T-helper 22 cell (primary cell): ENCODE results near the gene EAF1.
"Not testable (repeated sequence)": the region's sequence is repeated elsewhere in the genome, so short reads cannot be mapped to it uniquely, and the experiment has no call there.

Source experiments
- DNase-seq: peaks from one replicate; pipeline ENCODE4 v3.0.0-alpha.2; 2020; ENCODE audit warnings: low read depth

Gene EAF1

GRCh38 chr3:15427182-15427880, at the start of gene EAF1, which contains the start of gene METTL6:
EAF1 (plus strand) TSS chr3:15427598; CDS start chr3:15427780, 182 bp downstream.
METTL6 (minus strand) TSS chr3:15427544; CDS start chr3:15426511, 1,033 bp downstream.
- DNase-seq: peak; percentile 75

GRCh38 chr3:15377961-15378791, 49.2 kb upstream of the EAF1 start:
- peak; percentile 88 for DNase-seq

- no peak for DNase-seq
Observed at GRCh38 chr3:15380980-15381890, 46.2 kb upstream of the EAF1 start.

- no peak for DNase-seq
Observed at GRCh38 chr3:15382405-15382923, 44.9 kb upstream of the EAF1 start.

GRCh38 chr3:15384510-15385237, 42.7 kb upstream of the EAF1 start:
- DNase-seq: no peak

- DNase-seq: not testable (repeated sequence)
Observed at GRCh38 chr3:15385238-15385695, 42.1 kb upstream of the EAF1 start.

GRCh38 chr3:15385901-15386653, 41.3 kb upstream of the EAF1 start:
- DNase-seq: no peak

GRCh38 chr3:15386654-15386955, 40.8 kb upstream of the EAF1 start:
- not testable (repeated sequence) for DNase-seq

GRCh38 chr3:15387171-15387581, 40.2 kb upstream of the EAF1 start:
- no peak for DNase-seq

- no peak for DNase-seq
Observed at GRCh38 chr3:15387735-15388134, 39.7 kb upstream of the EAF1 start.

GRCh38 chr3:15388335-15388734, 39.1 kb upstream of the EAF1 start:
- not testable (repeated sequence) for DNase-seq

- DNase-seq: no peak
Observed at GRCh38 chr3:15390460-15390859, 36.9 kb upstream of the EAF1 start.

GRCh38 chr3:15391007-15391406, 36.4 kb upstream of the EAF1 start:
- no peak for DNase-seq

GRCh38 chr3:15393252-15393651, 34.1 kb upstream of the EAF1 start:
- not testable (repeated sequence) for DNase-seq

GRCh38 chr3:15398731-15399133, 28.7 kb upstream of the EAF1 start:
- DNase-seq: not testable (repeated sequence)

GRCh38 chr3:15399970-15400369, 27.4 kb upstream of the EAF1 start:
- peak; percentile 7 for DNase-seq

- DNase-seq: no peak
Observed at GRCh38 chr3:15401936-15402335, 25.5 kb upstream of the EAF1 start.

GRCh38 chr3:15403495-15403894, 23.9 kb upstream of the EAF1 start:
- DNase-seq: no peak

- no peak for DNase-seq
Observed at GRCh38 chr3:15403965-15404364, 23.4 kb upstream of the EAF1 start.

- DNase-seq: no peak
Observed at GRCh38 chr3:15404767-15405166, 22.6 kb upstream of the EAF1 start.
